Thyroid gland (tissue), 4 donors: ENCODE data around the gene TANGO2.

ENCODE experiments used
- POLR2A ChIP-seq, 2 donors: fragments of 450-650 bp; IDR thresholded peaks; one replicate each; pipeline ENCODE4 v1.6.1; 2017; ENCODE audit warnings: antibody characterized with exemption in 2 of 2, mild to moderate bottlenecking in 2 of 2, moderate library complexity in 1 of 2
- TF ChIP-seq, protein P1 (sequence below), 6 experiments: fragments of 200-600 bp in 3 of 6; fragments of 450-650 bp in 3 of 6; sonication (generic) in 3 of 6; IDR thresholded peaks; one replicate each; pipeline ENCODE4 v1.5.1; 2016 to 2019; ENCODE audit warnings: antibody characterized with exemption in 6 of 6, mild to moderate bottlenecking in 2 of 6, inconsistent platforms in 1 of 6, moderate library complexity in 1 of 6

- TF ChIP-seq, protein P1, sequence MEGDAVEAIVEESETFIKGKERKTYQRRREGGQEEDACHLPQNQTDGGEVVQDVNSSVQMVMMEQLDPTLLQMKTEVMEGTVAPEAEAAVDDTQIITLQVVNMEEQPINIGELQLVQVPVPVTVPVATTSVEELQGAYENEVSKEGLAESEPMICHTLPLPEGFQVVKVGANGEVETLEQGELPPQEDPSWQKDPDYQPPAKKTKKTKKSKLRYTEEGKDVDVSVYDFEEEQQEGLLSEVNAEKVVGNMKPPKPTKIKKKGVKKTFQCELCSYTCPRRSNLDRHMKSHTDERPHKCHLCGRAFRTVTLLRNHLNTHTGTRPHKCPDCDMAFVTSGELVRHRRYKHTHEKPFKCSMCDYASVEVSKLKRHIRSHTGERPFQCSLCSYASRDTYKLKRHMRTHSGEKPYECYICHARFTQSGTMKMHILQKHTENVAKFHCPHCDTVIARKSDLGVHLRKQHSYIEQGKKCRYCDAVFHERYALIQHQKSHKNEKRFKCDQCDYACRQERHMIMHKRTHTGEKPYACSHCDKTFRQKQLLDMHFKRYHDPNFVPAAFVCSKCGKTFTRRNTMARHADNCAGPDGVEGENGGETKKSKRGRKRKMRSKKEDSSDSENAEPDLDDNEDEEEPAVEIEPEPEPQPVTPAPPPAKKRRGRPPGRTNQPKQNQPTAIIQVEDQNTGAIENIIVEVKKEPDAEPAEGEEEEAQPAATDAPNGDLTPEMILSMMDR (IDR thresholded peaks at IDR 0.05): no peak
- TF ChIP-seq POLR2A (IDR thresholded peaks at IDR 0.05): no peak
These were observed 31.7 kb downstream of the TANGO2 start for GRCh38 chr22:20052309-20053259.
